Progenitor cell of endocrine pancreas (in vitro differentiated cells): Measurements from ENCODE around the gene SPCS3. TPM values are rescaled to one million over a fixed set of nuclear protein-coding genes. Genes with fewer than 3 reads are reported as not detected.

Experiments
- DNase-seq: peaks from one replicate; pipeline ENCODE4 v3.0.0; 2021; ENCODE audit warnings: low spot score; ENCODE audit not compliant: unreplicated experiment
- H3K27ac Mint-ChIP-seq: 2 replicates; pipeline ENCODE4 v1.8.0; 2021; ENCODE audit warnings: mild to moderate bottlenecking, moderate library complexity, mixed read lengths
- H3K27me3 Mint-ChIP-seq: 2 replicates; pipeline ENCODE4 v1.8.0; 2021; ENCODE audit warnings: mixed read lengths
- H3K36me3 Mint-ChIP-seq: 2 replicates; pipeline ENCODE4 v1.8.0; 2022; ENCODE audit warnings: mixed read lengths; ENCODE audit not compliant: insufficient read depth
- H3K4me1 Mint-ChIP-seq: 2 replicates; pipeline ENCODE4 v1.8.0; 2021; ENCODE audit warnings: low read depth, mixed read lengths
- H3K4me3 Mint-ChIP-seq: 2 replicates; pipeline ENCODE4 v1.8.0; 2021; ENCODE audit warnings: low read depth, mild to moderate bottlenecking, moderate library complexity, mixed read lengths
- H3K9me3 Mint-ChIP-seq: 2 replicates; pipeline ENCODE4 v1.8.0; 2021; ENCODE audit warnings: low read depth, mixed read lengths
- CTCF ChIP-seq: fragments of 200-600 bp; sonication (generic); IDR thresholded peaks from one replicate; pipeline ENCODE4 v1.5.0; 2021; ENCODE audit warnings: antibody characterized with exemption, mild to moderate bottlenecking; ENCODE audit not compliant: unreplicated experiment
- total RNA-seq: library from RNA; stranded (reverse); gene quantifications from 2 replicates; pipeline ENCODE4 v1.2.1, GENCODE V29; 2021

The SPCS3 gene
- total RNA-seq, 1 donor from 2014 or later = 118 TPM

DNA sequence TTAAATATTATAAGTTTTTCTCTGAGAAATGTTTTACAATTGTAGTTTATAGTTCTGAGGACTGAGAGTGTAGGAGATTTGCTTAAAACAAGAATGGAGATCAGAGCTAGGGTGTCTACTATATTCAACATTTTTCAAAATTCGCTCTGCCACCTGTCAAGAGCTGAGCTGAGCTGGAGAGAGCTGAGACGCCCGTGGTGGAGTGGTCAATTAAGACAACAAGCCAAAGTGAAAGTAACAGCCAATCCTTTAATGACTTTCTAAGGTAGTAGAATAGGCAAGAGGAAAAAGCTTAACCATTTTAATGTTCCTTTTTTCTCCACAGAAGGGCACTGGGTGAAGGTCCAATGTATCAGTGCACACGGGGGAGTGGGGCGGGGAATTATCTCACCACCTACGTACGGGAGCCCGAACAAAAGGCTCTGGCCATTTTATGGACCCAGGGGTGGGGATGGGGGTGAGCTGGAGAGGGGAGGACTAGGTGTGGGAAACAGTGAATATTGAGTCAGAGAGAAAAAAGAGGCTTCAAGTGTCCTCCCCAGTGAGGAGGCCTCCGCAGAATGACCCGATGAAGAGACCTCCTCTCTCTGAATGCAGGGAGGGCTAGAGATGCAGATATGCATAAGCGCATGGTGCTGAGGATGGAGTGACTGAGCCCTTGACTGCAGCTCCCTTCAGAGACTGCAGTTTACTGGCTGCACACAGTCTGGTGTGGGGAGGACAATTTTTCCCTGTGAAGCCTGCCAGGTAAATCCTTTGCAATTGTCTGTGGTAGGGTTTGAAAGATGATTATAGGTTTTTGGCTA is 60.8 kb downstream of the SPCS3 start:
- no peaks in the 10 kb centered on the region for H3K36me3 Mint-ChIP-seq
- no peak overlapping the region for H3K4me3 Mint-ChIP-seq
- DNase-seq = no peak
- peaks cover 7% of the 10 kb centered on the region for H3K4me1 Mint-ChIP-seq
- TF ChIP-seq CTCF = no peak
- H3K27ac Mint-ChIP-seq = no peak overlapping the region
- H3K27me3 Mint-ChIP-seq = no peaks in the 10 kb centered on the region
- H3K9me3 Mint-ChIP-seq = no peaks in the 10 kb centered on the region

Other genes with a start within 250 kb of the SPCS3 start
- 0.33 and 0.93 TPM in 2 replicates for gene SPATA4, start 124.4 kb upstream of the SPCS3 start, total RNA-seq
- 0.50 and 0.84 TPM in 2 replicates for gene ASB5, start 50.7 kb upstream of the SPCS3 start, total RNA-seq